SJCRH30 (cell line): ENCODE data around the gene PRKCD. TPM values are rescaled to one million over a fixed set of nuclear protein-coding genes. Genes with fewer than 3 reads are reported as not detected.
"Not testable (repeated sequence)": the region's sequence is repeated elsewhere in the genome, so short reads cannot be mapped to it uniquely, and the experiment has no call there.

ENCODE experiments used
- DNase-seq, 2 experiments: peaks; one replicate each; pipeline ENCODE4 v3.0.0-alpha.2; 2015 to 2020
- H3K27ac ChIP-seq: fragments of 250-450 bp; sonication (Bioruptor Pico); 2 replicates; pipeline ENCODE4 v1.5.1; 2020; ENCODE audit warnings: mild to moderate bottlenecking, moderate library complexity
- H3K27me3 ChIP-seq: fragments of 250-450 bp; sonication (Bioruptor Pico); 2 replicates; pipeline ENCODE4 v1.5.1; 2020; ENCODE audit warnings: mild to moderate bottlenecking, moderate library complexity
- H3K36me3 ChIP-seq: fragments of 250-450 bp; sonication (Bioruptor Pico); 2 replicates; pipeline ENCODE4 v1.5.1; 2020; ENCODE audit warnings: mild to moderate bottlenecking, moderate library complexity
- H3K4me1 ChIP-seq: fragments of 250-450 bp; sonication (Bioruptor Pico); 2 replicates; pipeline ENCODE4 v1.5.1; 2020; ENCODE audit warnings: mild to moderate bottlenecking, moderate library complexity
- H3K4me3 ChIP-seq: fragments of 250-450 bp; sonication (Bioruptor Pico); 2 replicates; pipeline ENCODE4 v1.5.1; 2020; ENCODE audit warnings: mild to moderate bottlenecking, moderate library complexity
- H3K9me3 ChIP-seq: fragments of 250-450 bp; sonication (Bioruptor Pico); replicated peaks from 2 replicates; pipeline ENCODE4 v1.5.1; 2020; ENCODE audit warnings: mild to moderate bottlenecking, moderate library complexity
- total RNA-seq: library from RNA; depleted of rRNA; stranded (reverse); fragments of >200 nt; shearing (Covaris generic); gene quantifications from 2 replicates; pipeline ENCODE4 v1.2.3, GENCODE V29; 2014

Gene PRKCD
- total RNA-seq, 1 experiment from 2014 or later, result 4.6 TPM

DNA sequence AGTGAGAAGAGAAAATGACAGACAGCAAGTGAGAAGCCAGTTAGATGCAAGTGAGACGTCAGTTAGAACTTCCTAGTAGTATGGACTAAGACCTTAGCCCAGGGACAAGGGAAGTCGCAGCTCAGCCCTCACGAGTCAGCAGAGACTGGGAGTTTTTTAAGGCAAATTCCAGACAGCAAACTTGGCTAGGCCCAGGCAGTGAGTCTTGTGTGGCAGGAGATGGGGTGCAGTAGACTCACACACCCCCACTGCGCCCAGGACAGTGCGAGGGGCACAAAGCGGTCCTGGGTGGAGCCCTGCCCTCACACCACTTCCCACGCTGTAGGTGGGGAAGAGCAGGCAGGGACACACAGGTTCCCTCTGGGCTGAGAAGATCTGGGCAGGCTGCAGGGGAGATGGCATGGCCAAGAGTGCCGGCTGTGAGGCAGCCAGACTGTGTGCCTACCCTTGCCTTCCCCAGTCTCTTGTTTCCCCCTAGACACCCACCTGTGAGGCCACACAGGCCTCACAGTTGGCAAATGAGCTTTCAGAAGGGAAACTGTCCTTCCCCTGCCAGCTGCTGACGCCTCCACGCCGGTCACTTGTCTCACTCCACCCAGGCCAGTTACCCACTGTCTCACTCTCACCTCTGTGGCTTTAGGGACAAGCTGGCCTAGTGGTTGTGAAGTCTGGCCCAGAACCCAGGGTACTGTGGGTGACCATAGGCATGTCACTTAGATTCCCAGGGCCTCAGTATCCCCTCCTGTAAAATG is 13.7 kb upstream of the PRKCD start:
- Histone ChIP-seq H3K4me3 (no peak overlapping the region), H3K27me3 (peaks cover 2% of the 10 kb centered on the region; the same call in 1 of the 2 replicates), H3K27ac (no peak overlapping the region), H3K9me3 (no peaks in the 10 kb centered on the region), H3K4me1 (no peaks in the 10 kb centered on the region), H3K36me3 (no peaks in the 10 kb centered on the region)
- no peak for DNase-seq

DNA sequence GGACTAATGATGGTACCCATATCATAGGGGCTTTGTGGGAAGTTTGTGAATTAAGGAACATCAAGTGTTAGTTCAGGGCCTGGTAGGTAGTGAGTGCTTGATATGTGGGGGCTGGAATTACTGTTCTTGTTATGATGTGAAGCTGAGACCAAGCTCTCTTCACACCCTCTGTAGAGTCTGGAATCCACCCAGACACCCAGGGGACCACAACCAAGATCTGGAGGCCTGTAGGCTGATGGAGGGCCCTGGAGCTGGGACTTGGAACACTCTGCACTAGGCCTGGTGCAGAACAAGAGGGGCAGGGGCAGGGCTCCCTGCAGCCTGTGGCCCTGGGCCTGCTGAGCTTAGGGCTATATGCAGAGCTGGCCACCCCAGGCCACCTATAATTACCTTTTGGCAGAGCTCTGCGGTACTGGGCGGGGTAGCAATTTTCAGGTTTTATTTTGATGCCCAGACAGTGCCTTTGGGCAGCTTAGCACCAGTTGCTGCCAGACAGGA is 13.1 kb upstream of the PRKCD start:
- Histone ChIP-seq H3K9me3 (no peaks in the 10 kb centered on the region), H3K27ac (no peak overlapping the region), H3K27me3 (peaks cover 6% of the 10 kb centered on the region; the same call in 1 of the 2 replicates), H3K36me3 (no peaks in the 10 kb centered on the region), H3K4me1 (no peaks in the 10 kb centered on the region), H3K4me3 (no peak overlapping the region)
- DNase-seq, result no peak

DNA sequence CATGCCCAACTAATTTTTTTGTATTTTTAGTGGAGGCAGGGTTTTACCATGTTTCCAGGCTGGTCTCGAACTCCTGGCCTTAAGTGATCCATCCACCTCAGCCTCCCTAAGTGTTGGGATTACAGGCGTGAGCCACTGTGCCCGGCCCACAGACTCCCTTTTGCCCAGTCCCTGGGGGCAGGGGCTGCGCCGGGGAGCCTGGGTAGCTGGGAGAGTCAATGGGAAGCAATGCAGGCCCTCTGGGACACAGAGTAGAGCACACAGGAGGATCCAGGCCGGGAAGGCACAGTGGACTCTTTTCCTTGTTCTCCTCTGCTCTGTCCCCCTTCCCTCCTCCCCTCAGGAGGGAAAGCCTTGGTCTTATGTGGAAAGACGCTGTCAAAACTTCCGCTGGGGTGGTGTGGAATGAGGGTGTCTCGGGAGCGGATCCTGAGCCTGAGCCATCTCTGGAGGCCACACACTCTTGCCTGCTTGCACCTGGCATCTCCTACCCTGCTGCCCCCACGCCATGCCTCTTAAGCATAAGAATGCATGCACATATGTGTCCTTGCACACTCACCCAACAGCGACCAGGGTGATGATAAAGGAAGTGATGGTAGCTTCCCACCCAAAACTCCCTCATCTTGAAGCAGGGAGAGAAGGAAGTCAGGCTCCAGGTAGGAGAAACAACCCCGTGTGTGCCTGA is 11.9 kb upstream of the PRKCD start:
- no peaks in the 10 kb centered on the region for H3K4me1 ChIP-seq
- H3K36me3 ChIP-seq, result no peaks in the 10 kb centered on the region
- H3K27ac ChIP-seq, result no peak overlapping the region
- H3K4me3 ChIP-seq, result no peak overlapping the region
- no peak for DNase-seq
- H3K9me3 ChIP-seq, result no peaks in the 10 kb centered on the region
- H3K27me3 ChIP-seq, result peaks cover 6% of the 10 kb centered on the region; the same call in 1 of the 2 replicates

DNA sequence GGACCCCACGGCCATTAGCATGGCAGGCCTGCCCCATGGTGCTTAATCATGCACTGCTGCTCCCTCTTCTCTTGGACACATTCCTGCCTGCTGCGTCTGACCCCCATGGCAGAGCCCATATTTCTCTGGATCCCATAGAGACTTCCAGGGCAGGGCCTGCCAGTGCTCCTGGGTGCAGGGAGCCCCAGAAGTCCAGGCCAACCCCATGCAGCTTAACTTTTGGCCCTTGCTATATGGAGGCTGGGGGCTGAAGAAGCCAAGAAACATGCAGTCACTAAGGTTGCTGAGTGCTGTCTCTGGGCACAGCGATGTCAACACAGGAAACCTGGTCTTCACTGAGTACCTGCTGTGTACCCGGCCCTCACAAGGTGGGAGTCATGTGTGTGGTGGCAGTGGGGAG is 11.3 kb upstream of the PRKCD start:
- Histone ChIP-seq H3K4me1 (no peaks in the 10 kb centered on the region), H3K9me3 (no peaks in the 10 kb centered on the region), H3K27ac (no peak overlapping the region), H3K27me3 (peaks cover 6% of the 10 kb centered on the region; the same call in 1 of the 2 replicates), H3K36me3 (no peaks in the 10 kb centered on the region), H3K4me3 (no peak overlapping the region)
- DNase-seq, result no peak

DNA sequence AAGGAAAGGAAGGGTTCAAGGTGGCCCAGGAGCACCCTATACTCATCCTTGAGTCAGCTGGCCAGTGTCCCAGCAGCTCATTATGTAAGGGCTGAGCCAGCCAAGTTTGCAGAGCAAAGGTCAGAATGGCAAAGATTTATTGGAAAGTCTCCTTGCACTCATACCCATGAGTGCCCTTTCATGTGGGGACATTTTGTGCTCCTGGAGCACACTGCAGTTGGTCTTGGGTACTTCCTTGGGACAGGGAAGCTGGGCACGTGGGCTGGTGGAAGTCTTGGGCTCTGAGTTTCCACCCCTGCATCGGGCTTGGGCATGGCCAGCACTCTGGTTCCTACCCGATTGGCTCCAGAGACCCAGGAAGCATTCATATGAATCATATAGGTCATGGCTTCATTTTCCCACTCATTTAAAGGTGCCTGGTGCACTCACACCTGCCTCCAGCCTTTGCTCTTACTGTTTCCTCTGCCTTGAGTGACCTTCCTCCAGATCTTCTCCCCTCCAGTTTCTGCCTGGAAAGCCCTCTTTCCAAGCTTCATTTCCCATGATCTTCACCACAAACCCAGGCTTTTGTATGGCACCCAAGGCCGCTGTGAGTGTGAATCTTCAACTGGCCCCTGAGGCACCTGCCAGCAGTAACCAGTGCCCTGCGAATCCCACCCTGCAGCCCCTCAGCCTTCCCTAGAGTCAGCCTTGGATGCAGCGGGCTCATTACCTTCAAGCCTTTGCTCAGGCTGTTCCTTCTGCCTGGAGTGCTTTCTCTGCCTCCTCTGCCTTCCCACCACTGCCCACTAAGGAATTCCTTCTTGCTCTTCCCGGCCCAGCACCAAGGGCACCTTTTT is 10.5 kb upstream of the PRKCD start:
- Histone ChIP-seq H3K36me3 (no peaks in the 10 kb centered on the region), H3K4me3 (no peak overlapping the region), H3K4me1 (no peaks in the 10 kb centered on the region), H3K27me3 (peaks cover 6% of the 10 kb centered on the region; the same call in 1 of the 2 replicates), H3K9me3 (no peaks in the 10 kb centered on the region), H3K27ac (no peak overlapping the region)
- DNase-seq, result no peak

DNA sequence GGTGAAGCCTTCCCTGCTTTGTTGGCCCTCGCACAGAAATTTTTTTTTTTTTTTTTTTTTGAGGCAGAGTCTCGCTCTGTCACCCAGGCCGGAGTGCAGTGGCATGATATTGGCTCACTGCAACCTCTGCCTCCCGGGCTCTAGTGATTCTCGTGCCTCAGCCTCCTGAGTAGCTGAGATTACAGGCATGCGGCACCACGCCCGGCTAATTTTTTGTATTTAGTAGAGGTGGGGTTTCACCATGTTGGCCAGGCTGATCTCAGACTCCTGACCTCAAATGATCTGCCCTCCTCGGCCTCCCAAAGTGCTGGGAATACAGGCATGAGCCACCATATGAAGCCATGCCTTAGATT is 9.9 kb upstream of the PRKCD start:
- H3K4me3 ChIP-seq, H3K27ac ChIP-seq, H3K4me1 ChIP-seq, DNase-seq, H3K27me3 ChIP-seq, H3K9me3 ChIP-seq, H3K36me3 ChIP-seq: not testable (repeated sequence)

DNA sequence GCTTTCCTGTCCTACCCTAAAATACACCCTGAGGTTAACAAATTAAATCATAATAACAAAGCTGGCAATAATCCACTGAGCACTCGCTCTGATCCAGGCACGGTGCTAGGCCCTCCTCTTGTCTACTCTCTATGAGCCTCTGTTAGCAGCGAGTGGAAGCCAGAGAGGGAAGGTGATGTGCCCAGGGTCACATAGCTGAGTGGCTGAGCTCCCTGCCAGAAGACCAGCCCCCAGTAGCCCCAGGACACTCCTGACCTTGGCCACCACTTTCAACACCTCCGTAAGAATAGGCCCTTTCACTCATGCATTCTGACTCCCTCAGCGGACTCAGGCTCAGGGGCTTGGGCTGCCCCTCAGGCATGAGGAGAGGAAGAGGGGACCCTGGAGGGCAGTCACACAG is 9.5 kb upstream of the PRKCD start:
- H3K27me3 ChIP-seq, result peaks cover 6% of the 10 kb centered on the region; the same call in 1 of the 2 replicates
- H3K4me3 ChIP-seq, result no peak overlapping the region
- no peaks in the 10 kb centered on the region for H3K4me1 ChIP-seq
- H3K36me3 ChIP-seq, result no peaks in the 10 kb centered on the region
- H3K9me3 ChIP-seq, result no peaks in the 10 kb centered on the region
- H3K27ac ChIP-seq, result no peak overlapping the region
- no peak for DNase-seq

DNA sequence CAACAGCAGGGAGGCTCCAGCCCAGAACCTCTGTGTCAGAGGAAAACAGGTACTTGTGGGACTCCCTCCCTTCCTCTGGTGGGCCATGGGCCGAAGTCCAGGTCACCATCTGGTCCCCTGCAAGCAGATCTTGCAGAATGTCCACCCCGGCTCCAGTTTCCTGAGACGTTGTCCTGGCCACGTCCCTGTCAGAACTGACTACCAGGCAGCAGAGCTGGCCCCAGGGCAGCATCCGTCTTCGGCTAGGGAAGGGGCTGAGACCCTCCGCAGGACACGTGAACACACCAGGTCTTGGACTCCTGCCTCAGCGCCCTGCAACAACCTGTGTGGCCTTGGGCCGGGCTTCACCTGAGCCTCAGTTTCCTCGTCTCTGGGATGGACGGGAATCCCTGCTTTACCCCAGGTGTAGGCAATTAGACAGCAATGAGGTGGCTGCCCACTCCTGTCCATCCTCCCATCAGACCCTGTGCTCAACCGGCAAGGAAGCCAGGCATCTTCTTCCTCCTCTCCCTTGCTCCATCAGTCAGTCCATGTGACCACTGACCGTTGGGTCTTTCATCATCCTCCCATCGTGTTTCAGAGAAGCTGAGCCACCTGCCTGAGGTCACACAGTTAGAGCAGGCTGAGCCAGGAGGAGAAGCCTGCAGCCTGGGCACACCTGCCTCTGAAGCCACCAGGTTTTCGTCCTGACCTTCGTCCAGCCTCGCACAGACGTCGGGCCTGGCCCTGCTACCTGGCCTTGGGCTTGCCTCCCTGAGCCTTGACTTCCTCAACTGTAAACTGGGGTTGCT is 8.9 kb upstream of the PRKCD start:
- Histone ChIP-seq H3K27ac (no peak overlapping the region), H3K9me3 (no peaks in the 10 kb centered on the region), H3K4me3 (no peak overlapping the region), H3K27me3 (peaks cover 6% of the 10 kb centered on the region; the same call in 1 of the 2 replicates), H3K4me1 (no peaks in the 10 kb centered on the region), H3K36me3 (no peaks in the 10 kb centered on the region)
- no peak for DNase-seq

DNA sequence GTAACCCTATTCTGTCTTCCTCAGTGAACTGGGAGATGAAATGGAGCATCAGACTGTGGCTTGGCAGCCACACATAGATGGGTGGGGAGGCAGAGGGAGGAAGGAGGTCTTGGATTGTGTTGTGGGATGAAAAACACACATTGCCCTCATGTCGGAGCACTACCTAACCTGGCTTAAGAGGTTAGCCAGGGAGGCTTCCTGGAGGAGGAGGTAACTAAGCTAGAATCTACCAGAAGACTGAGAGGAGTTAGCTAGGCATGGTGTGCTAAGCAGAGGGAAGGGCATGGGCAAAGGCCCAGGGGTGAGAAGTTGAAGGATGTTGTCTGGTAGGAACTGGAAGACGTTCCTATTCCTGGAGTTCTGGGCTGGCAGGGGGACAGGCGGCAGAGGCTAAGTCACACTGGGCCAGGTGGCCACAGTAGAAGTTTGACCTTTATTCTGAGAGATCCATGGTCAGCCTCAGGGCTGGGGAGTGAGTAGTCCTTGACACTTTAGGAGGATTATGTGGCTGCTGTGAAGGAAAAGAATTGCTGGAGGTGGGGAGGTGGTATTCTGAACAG is 7.7 kb upstream of the PRKCD start:
- DNase-seq, result no peak
- H3K27me3 ChIP-seq, result 0 out of 2 replicates have a peak, but pooled peaks cover 6% of the 10 kb centered on the region

DNA sequence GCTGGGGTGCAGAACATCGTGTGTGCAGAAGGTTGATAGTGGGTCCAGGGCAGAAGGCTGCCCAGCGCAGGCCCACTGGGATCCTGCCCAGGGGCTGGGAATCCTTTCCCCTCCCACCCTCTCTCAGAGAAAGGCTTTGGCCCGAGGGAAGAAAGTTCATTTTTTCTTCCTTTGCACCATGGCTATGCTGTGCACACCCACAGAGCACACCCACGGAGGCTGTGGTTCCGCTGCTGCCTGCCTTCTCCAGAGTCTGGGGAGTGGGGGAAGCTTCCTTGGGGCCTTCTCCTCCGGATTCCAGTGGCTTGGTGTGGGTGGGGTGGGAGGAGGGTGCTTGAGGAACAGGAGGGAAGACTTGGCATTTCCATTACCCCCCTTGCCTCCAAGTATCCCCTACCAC is 7.0 kb upstream of the PRKCD start:
- H3K36me3 ChIP-seq, result no peaks in the 10 kb centered on the region
- H3K4me1 ChIP-seq, result no peaks in the 10 kb centered on the region
- no peak for DNase-seq
- no peaks in the 10 kb centered on the region for H3K9me3 ChIP-seq
- 0 out of 2 replicates have a peak, but pooled peaks cover 6% of the 10 kb centered on the region for H3K27me3 ChIP-seq
- no peak overlapping the region for H3K4me3 ChIP-seq
- no peak overlapping the region for H3K27ac ChIP-seq

More for the DNA sequence above, 7.7 kb upstream of the PRKCD start:
- no peak overlapping the region for H3K4me3 ChIP-seq
- H3K36me3 ChIP-seq, result no peaks in the 10 kb centered on the region
- H3K9me3 ChIP-seq, result no peaks in the 10 kb centered on the region
- H3K4me1 ChIP-seq, result no peaks in the 10 kb centered on the region
- H3K27ac ChIP-seq, result no peak overlapping the region

DNA sequence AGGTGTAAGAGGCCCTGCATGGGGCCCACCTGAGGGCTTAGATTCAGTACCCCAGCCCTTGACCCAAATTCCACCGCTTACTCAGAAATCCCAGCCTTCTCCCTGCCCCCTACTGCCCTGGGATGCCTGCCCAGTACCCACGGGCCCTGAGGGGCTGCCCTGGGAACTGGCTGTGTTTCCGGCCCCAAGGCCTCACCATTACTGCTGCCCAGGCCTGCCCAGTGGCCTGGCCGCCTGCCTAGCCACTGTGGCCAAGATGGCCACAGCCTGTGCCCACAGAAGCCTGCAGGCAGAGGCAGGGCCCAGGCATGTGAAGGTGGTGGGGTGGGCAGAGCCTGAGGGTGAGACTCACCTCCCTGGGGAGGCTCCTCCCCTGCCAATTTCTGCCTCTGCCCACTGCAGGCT is 6.1 kb upstream of the PRKCD start:
- Histone ChIP-seq H3K9me3 (no peaks in the 10 kb centered on the region), H3K36me3 (no peaks in the 10 kb centered on the region), H3K27me3 (0 out of 2 replicates have a peak, but pooled peaks cover 6% of the 10 kb centered on the region), H3K4me1 (peaks cover 2% of the 10 kb centered on the region; the same call in 1 of the 2 replicates), H3K27ac (no peak overlapping the region), H3K4me3 (no peak overlapping the region)
- DNase-seq, result no peak

DNA sequence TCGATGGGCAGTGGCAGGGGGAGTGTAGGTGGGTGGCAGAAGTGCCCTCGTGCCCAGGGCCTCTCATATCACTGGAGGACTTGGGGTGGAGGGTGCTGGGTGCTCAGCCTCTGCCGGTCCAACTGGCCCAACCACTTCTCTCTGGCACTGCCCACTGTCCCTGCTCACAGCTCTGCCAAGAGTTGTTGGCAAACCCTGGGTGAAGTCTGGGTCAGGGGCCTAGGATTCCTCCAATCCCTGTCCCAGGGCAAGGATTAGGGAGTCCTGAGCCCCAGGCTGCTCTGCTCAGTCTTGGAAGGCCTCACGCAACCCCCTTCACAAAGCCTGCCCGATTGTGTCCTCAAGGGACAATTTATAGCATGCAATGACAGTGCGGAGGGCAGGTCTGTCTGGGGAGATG is 5.2 kb upstream of the PRKCD start:
- H3K4me3 ChIP-seq, result no peak overlapping the region
- H3K27me3 ChIP-seq, result 0 out of 2 replicates have a peak, but pooled peaks cover 4% of the 10 kb centered on the region
- no peak for DNase-seq
- no peaks in the 10 kb centered on the region for H3K9me3 ChIP-seq
- H3K27ac ChIP-seq, result no peak overlapping the region
- H3K4me1 ChIP-seq, result peaks cover 6% of the 10 kb centered on the region; the same call in 1 of the 2 replicates
- H3K36me3 ChIP-seq, result no peaks in the 10 kb centered on the region

DNA sequence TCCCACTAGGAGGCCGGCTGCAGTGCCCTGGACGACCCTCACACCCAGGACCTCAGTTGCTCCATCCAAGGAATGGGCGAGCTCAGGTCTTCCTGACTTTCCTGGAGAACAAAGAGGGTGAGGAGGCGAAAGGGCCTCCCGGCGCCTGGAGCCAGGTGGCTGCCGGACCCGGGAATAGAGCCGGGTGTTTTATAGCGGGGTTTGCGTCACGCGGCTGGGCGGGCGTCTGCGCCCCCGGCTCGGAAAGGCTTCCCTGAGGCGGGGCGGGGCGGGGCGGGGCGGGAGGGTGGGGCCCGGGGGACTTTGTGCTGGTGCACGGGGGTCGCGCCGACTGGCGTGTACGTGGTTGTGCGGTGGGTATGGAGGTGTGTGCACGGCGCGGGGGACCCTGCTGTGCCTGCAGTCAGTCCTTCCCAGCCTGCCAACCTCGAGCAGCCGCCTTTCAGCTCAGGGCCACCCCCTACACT is 4.6 kb upstream of the PRKCD start:
- no peak for DNase-seq
- Histone ChIP-seq H3K27me3 (0 out of 2 replicates have a peak, but pooled peaks cover 4% of the 10 kb centered on the region), H3K27ac (no peak overlapping the region), H3K4me3 (no peak overlapping the region), H3K36me3 (no peaks in the 10 kb centered on the region), H3K9me3 (no peaks in the 10 kb centered on the region), H3K4me1 (peaks cover 6% of the 10 kb centered on the region; the same call in 1 of the 2 replicates)
